Measurements from ENCODE around the gene PPP2CA.

PPP2CA gene

GRCh38 chr5:134207696-134208095, 18.2 kb downstream of the PPP2CA start:
- TF ChIP-seq CTCF (IDR thresholded peaks at IDR 0.05; ENCODE audit: low read depth, low read length): no peak
- H3K27ac ChIP-seq: no peak overlapping the region
- no peaks in the 10 kb centered on the region for H3K27me3 ChIP-seq (ENCODE audit: insufficient read depth, low read depth, severe bottlenecking)
- H3K36me3 ChIP-seq: peaks cover 25% of the 10 kb centered on the region
- H3K4me3 ChIP-seq (ENCODE audit: low read depth, low read length): no peak overlapping the region
- DNase-seq: no peak
- H3K9me3 ChIP-seq (ENCODE audit: severe bottlenecking): no peaks in the 10 kb centered on the region

GRCh38 chr5:134206627-134207160, 19.2 kb downstream of the PPP2CA start:
- TF ChIP-seq CTCF (IDR thresholded peaks at IDR 0.05; ENCODE audit: low read depth, low read length): no peak
- H3K4me3 ChIP-seq (ENCODE audit: low read depth, low read length): no peak overlapping the region
- no peaks in the 10 kb centered on the region for H3K27me3 ChIP-seq (ENCODE audit: insufficient read depth, low read depth, severe bottlenecking)
- no peak for DNase-seq
- no peaks in the 10 kb centered on the region for H3K9me3 ChIP-seq (ENCODE audit: severe bottlenecking)
- peaks cover 32% of the 10 kb centered on the region for H3K36me3 ChIP-seq
- H3K27ac ChIP-seq: no peak overlapping the region

- H3K27me3 ChIP-seq (ENCODE audit: insufficient read depth, low read depth, severe bottlenecking): no peaks in the 10 kb centered on the region
- H3K36me3 ChIP-seq: peaks cover 53% of the 10 kb centered on the region
- no peak overlapping the region for H3K27ac ChIP-seq
- H3K9me3 ChIP-seq (ENCODE audit: severe bottlenecking): no peaks in the 10 kb centered on the region
- DNase-seq: no peak
- TF ChIP-seq CTCF (IDR thresholded peaks at IDR 0.05; ENCODE audit: low read depth, low read length): no peak
- H3K4me3 ChIP-seq (ENCODE audit: low read depth, low read length): no peak overlapping the region
Measured at GRCh38 chr5:134204575-134204974, 21.3 kb downstream of the PPP2CA start.

GRCh38 chr5:134203630-134204029, 22.2 kb downstream of the PPP2CA start:
- Histone ChIP-seq H3K27ac (peak overlapping the region; percentile 31), H3K4me3 (ENCODE audit: low read depth, low read length) (no peak overlapping the region), H3K27me3 (ENCODE audit: insufficient read depth, low read depth, severe bottlenecking) (no peaks in the 10 kb centered on the region), H3K36me3 (peaks cover 63% of the 10 kb centered on the region), H3K9me3 (ENCODE audit: severe bottlenecking) (no peaks in the 10 kb centered on the region)
- DNase-seq: peak; percentile 26
- TF ChIP-seq CTCF (IDR thresholded peaks at IDR 0.05; ENCODE audit: low read depth, low read length): no peak

DNA sequence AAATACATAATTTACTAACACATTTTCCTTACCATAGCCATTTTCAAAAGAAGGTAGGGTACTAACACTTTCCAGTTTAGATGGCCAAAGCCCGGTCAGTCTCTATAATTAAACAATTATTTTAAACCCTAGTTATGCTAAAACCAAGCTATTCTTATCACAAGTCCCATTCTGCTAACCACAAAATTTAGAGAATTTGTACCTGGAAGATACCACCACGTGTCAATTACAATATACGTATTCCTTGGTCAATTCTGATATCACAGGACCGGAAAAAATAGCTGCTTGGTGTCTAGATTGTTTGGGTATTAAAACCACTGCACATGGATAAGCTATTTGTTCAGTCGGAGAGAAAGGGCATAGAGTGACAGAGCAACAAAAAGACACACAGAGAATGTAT, 30.2 kb downstream of the PPP2CA start:
- Histone ChIP-seq H3K9me3 (ENCODE audit: severe bottlenecking) (no peaks in the 10 kb centered on the region), H3K27me3 (ENCODE audit: insufficient read depth, low read depth, severe bottlenecking) (no peaks in the 10 kb centered on the region), H3K4me3 (ENCODE audit: low read depth, low read length) (no peak overlapping the region), H3K36me3 (peaks cover 61% of the 10 kb centered on the region), H3K27ac (no peak overlapping the region)
- TF ChIP-seq CTCF (IDR thresholded peaks at IDR 0.05; ENCODE audit: low read depth, low read length): no peak
- no peak for DNase-seq

GRCh38 chr5:134189031-134189430, 36.8 kb downstream of the PPP2CA start:
- TF ChIP-seq CTCF (IDR thresholded peaks at IDR 0.05; ENCODE audit: low read depth, low read length): no peak
- H3K27me3 ChIP-seq (ENCODE audit: insufficient read depth, low read depth, severe bottlenecking): no peaks in the 10 kb centered on the region
- no peak for DNase-seq
- peaks cover 3% of the 10 kb centered on the region for H3K36me3 ChIP-seq
- no peaks in the 10 kb centered on the region for H3K9me3 ChIP-seq (ENCODE audit: severe bottlenecking)
- H3K27ac ChIP-seq: no peak overlapping the region
- H3K4me3 ChIP-seq (ENCODE audit: low read depth, low read length): no peak overlapping the region

All from WERI-Rb-1 (cell line).